GM18508 (cell line): ENCODE results near the gene KRTAP5-4.
"Not testable (repeated sequence)": the region's sequence is repeated elsewhere in the genome, so short reads cannot be mapped to it uniquely, and the experiment has no call there.

Experiments used
- ATAC-seq: cut with Tn5 transposase; IDR thresholded peaks from one replicate; pipeline ENCODE4 v1.9.1; 2021; ENCODE audit warnings: moderate number of reproducible peaks; ENCODE audit not compliant: insufficient read depth, unreplicated experiment

The KRTAP5-4 gene

DNA sequence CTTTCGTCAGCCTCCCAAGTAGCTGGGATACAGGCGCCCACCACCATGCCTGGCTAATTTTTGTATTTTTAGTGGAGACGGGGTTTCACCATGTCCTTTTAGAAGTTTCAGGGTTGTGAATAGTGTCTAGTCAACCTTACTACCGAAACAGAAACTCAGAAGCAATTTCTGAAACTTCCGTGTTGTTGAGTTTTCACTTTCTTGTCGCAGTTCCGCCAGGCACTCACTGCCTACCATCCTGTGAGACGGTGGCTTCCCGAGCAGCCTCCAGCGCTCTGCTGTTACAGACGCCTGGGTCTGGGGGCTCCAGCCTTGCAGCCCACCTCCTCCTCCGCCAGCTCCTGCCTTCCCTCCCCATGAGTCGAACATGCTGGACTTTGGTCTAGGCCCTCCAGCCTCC, 16.0 kb downstream of the KRTAP5-4 start:
- ATAC-seq = not testable (repeated sequence)

DNA sequence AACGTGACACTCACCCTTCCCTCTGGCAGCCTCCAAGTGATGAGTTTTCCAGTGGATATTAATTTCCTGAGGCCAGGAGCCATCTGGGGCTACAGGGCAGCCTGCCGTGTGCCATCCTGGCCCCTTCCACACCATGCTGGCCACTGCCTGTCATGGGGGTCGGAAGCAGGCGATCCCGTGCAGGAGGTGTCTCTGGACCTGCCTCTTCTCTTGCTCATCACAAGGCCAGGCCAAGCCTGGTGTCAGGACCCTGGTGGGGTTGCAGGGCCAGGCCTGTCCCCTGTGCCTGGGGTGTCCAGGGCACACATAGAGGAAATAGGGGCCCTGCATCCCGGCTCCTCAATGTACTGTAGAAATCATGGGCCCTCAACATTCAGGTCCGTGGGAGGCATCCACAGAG, 17.2 kb downstream of the KRTAP5-4 start:
- no peak for ATAC-seq

DNA sequence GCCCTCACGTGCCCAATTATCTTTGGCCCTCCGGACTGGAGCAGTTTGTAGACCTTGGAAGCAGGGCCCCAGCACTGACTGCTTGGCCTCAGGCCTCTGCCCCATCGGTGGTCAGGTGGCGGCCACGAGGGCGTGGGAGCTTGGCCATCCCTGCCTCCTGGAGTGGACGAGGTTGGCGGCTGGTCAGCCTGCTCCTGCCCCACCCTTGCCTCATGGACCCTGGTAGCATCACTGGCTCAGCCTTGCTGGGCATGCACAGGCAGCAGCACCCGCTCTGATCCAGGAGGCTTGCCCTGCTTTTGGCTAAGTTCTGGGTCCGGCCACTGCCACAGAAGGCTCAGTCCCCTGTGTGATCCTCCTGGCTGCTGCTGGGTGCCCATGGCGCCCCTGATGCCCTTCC, 17.8 kb downstream of the KRTAP5-4 start:
- ATAC-seq = no peak

- ATAC-seq = no peak
Measured at GRCh38 chr11:1603629-1604028, 18.3 kb downstream of the KRTAP5-4 start.

DNA sequence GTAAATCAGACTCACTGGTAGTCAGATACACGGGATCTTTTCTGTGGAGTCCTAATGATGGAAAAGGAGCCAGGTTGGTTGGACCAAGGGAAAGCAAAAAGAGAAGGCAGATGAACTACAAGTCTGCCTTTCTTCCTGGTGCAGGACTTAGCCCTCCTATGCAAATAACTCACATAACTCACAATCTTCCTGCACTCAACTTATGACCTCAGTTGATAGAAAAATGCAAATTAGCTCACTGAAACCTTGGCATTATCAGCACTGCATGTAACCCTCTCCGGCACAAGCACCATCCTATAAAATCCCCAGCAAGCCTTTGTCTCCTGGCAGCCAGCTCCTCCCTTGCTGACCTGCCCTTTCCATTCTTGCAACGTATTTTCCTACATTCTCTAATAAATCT, 20.3 kb downstream of the KRTAP5-4 start:
- not testable (repeated sequence) for ATAC-seq

DNA sequence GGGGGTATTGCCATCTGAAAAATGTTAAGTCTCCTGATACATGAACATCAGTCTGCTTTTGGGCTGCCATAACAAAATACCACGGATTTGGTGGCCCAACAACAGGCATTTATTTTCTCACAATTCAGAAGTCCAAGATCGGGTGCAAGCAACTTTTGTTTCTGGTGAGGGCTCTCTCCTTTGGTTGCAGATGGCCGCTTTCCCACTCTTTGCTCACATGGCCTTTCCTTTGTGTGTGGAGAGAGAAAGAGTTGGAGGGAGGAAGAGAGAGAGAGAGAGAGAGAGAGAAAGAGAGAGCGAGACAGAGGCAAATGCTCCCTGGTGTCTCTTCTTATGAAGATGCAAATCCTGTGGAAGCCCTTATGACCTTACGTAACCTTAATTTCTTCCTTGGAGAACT, 21.3 kb downstream of the KRTAP5-4 start:
- no peak for ATAC-seq

DNA sequence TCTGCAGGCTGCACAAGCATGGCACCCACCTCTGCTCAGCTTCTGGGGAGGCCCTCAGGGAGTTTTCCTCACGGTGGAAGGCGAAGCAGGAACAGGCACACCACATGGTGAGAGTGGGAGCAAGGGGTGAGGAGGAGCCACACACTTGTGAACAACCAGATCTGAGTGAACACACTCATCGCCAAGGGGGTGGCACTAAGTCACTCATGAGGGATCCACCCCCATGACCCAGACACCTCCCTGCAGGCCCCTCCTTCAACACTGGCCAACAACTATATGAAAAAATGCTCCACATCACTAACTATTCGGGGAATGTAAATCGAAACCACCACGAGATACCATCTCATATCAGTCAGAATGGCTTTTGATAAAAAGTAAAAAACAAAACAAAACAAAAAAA, 23.1 kb downstream of the KRTAP5-4 start:
- ATAC-seq = no peak

GRCh38 chr11:1598406-1598805, 23.5 kb downstream of the KRTAP5-4 start:
- ATAC-seq = not testable (repeated sequence)

DNA sequence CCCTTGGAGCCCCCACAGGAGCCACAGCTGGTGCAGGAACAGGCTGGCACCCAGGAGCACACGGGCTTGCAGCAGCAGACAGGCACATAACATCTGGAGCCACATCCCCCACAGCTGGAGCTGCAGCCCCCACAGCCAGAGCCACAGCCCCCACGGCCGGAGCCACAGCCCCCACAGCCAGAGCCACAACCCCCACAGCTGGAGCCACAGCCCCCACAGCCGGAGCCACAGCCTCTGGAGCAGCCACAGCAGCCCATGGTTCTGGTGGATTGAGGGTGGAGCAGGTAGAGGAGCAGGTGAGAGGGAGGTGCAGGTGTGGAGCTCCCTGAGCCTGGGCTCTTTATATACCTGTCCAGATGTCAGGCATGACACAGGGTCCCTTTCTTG, 24.0 kb downstream of the KRTAP5-4 start, which contains the start of gene KRTAP5-2:
Gene KRTAP5-2, minus strand, starts transcription at position 301 of the 387 bp plus-strand sequence. Its CDS starts 44 bp downstream, at position 257.
- ATAC-seq = no peak

- no peak for ATAC-seq
Measured at GRCh38 chr11:1597331-1597993, 24.5 kb downstream of the KRTAP5-4 start.

DNA sequence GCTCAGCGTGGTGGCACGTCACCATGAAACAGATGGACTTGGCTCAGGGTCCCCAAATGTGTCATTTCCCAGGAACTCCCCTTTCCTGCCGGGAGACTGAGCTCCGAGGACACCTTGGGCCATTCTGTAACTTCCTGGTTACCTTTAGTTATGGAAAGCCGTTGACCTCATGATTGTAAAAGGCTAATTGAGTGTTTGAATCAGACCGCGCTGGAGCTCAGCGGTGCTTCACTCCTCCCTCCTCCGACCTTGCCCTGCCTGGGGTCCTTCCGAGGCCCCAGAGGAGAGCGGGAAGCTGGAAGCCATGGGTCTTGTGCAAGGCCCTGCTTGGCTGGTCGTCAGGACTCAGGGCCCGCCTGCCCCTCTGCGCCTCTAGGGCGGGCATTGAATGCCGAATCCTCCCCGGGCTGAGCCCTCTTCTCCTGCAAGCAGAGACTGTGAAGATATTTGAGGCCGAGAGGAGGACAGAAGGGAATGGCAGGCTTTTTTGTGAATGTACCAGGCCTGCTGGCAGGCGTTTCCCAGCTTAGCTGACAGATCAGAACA, 25.3 kb downstream of the KRTAP5-4 start:
- not testable (repeated sequence) for ATAC-seq

DNA sequence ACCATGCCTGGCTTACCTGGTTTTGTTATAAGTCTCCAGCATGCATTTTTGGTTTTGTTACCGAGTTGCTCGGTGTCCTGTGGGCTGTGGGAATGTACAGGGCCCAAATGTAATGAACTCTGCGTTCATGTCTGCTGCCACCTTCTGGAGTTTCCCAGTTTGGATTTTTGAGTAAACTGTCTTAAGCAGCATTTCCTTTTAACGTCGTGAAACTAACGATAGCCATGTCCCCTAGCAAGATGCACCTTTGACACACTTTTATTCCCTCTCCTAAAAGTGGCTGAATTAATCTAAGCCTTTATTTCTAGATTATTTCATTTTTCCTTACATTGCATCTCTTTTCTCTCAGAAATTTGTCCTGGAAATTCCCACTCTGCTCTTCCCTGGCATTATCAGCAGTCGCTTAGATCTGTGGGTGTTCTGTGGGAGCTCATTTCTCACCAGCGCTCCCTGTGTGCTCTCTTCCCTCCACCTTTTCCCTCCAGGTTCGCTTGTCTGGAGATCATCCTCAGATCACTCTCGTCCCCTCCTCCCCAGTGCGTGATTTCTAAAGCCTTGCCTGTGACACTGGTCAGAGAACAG, 25.9 kb downstream of the KRTAP5-4 start:
- not testable (repeated sequence) for ATAC-seq

DNA sequence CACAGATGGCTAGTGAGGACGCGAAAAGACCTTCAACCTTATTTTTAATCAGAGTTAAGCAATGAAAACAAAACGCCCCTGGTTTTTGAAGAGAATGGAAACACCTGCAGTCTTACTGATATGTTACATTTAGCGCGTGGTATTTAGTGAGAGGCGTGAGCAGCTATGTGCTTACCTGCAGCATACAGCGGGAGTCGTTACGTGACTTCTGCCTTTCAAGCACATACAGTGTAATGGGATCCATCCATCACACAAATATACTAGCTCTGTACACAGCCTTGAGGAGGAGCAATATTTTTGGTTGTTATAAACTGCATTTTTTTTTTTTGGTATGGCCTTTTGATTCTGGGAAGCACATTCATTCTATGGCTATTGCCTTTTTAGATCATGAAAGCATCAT, 29.3 kb downstream of the KRTAP5-4 start:
- no peak for ATAC-seq

- no peak for ATAC-seq
Measured at GRCh38 chr11:1589996-1590395, 31.9 kb downstream of the KRTAP5-4 start.

- ATAC-seq = not testable (repeated sequence)
Measured at GRCh38 chr11:1589191-1589963, 32.6 kb downstream of the KRTAP5-4 start.

GRCh38 chr11:1586699-1587098, 35.2 kb downstream of the KRTAP5-4 start:
- no peak for ATAC-seq

GRCh38 chr11:1584661-1585370, 37.1 kb downstream of the KRTAP5-4 start, which contains the start of gene KRTAP5-1:
Gene KRTAP5-1, minus strand, starts transcription at chr11:1585283. Its CDS starts 34 bp downstream, at chr11:1585249.
- not testable (repeated sequence) for ATAC-seq

DNA sequence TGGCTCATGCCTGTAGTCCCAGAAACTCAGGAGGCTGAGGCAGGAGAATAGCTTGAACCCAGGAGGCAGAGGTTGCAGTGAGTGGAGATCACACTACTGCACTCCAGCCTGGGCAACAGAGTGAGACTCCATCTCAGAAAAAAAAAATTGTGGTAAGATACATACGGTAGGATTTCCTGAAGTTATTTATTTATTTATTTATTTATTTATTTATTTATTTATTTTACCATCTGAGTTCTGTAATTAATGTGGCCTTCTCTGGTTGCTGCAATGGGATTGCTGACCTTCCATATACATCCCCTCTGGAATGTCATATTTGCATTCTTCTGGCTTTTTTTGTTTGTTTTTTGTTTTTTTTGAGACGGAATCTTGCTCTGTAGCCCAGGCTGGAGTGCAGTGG, 39.0 kb downstream of the KRTAP5-4 start:
- ATAC-seq = not testable (repeated sequence)

DNA sequence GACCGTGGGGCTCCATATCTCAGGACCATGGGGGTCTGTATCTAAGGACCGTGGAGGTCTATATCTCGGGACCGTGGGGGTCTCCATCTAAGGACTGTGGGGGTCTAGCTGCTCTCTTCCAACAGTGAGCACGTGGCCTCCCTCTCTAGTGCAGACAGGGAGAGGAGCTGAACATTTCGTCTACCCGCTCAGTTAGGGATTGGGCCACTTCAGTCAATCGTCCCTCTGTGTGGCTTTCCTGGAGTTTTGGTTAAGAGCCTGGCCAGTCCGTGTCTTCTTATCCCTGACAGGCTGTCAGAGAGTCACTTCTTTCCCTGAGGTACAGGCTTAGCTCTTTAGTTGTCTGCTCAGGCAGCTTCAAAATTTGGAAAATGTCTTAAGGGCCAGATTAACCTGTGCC, 40.0 kb downstream of the KRTAP5-4 start:
- ATAC-seq = no peak

DNA sequence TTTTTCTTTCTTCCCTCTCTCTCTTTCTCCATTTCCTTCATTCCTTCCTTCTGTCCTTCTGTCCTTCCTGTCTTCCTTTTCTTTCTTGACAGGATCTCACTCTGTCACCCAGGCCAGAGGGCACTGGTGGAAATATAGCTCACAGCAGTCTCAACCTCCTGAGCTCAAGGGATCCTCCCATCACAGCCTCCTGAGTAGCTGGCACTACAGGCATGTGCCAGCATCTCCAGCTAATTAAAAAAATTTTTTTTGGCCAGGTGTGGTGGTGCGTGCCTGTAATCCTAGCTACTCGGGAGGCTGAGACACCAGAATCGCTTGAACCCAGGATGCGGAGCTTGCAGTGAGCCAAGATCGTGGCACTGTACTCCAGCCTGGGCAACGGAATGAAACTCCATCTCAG, 45.1 kb downstream of the KRTAP5-4 start:
- ATAC-seq = no peak
